ENCODE results near the gene CLIC3.

Gene CLIC3

GRCh38 chr9:136952321-136952850 is 44.0 kb downstream of the CLIC3 start:
- Histone ChIP-seq H3K9me3 (ENCODE audit: control insufficient read depth, low read length) (no peaks in the 10 kb centered on the region), H3K4me3 (ENCODE audit: low read length) (no peak overlapping the region), H3K36me3 (ENCODE audit: control insufficient read depth, insufficient read depth, low read length, severe bottlenecking) (no peaks in the 10 kb centered on the region), H3K4me1 (ENCODE audit: control insufficient read depth, insufficient read depth, low read length) (peaks cover 5% of the 10 kb centered on the region), H3K9ac (ENCODE audit: low read length) (no peak overlapping the region), H3K27me3 (replicated peaks; ENCODE audit: control insufficient read depth, insufficient read depth, low read length) (peaks cover 17% of the 10 kb centered on the region)
- no peak for DNase-seq (ENCODE audit: low read depth)

DNA sequence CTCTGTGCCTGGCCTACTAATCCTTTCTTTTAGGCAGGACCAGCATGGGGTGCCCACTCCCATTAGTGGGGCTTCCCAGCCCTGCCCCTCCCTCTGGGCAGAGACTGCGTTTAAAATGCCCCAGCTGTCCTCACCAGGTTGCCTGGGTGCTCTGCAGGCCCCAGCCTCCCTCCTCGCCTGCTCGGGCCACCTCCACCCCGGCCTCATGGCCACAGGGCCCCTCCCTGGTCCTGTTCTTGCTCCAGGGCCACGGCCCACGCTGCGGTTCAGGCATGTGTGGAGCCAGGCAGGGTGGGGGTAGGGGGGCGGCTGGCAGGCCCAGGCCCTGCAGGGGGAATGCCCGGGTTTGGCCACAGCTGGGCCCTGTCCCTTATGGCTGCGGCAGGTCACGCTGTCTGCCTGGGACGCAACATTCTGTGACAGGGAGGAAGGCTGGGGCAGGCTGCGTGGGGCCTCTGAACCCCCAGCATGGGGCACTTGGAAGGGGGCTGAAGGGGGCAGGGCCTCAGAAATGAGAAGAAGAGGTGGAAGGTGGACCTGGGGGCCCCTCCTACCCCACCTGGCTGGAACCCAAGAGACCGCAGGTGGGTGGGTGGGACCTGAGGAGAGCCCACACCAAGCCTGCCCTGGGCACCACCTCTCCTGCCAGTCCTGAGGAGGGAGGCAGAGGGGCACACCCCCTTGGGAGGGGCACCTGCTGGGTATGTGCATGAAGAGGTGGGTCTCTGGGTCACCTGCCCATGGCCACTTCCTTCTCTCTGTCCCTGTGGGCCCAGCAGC is 44.6 kb downstream of the CLIC3 start, which contains the start of gene LCN12:
TSS of gene LCN12 (plus strand) at position 733 of the 780 bp plus-strand sequence. CDS start 55 bp downstream, outside the sequence.
- Histone ChIP-seq H3K9ac (ENCODE audit: low read length) (no peak within 1 kb of the TSS), H3K36me3 (ENCODE audit: control insufficient read depth, insufficient read depth, low read length, severe bottlenecking) (no peaks in the 10 kb centered on the region), H3K4me1 (ENCODE audit: control insufficient read depth, insufficient read depth, low read length) (peaks cover 5% of the 10 kb centered on the region), H3K27me3 (replicated peaks; ENCODE audit: control insufficient read depth, insufficient read depth, low read length) (peaks cover 17% of the 10 kb centered on the region), H3K9me3 (ENCODE audit: control insufficient read depth, low read length) (no peaks in the 10 kb centered on the region), H3K4me3 (ENCODE audit: low read length) (no peak within 1 kb of the TSS)
- no peak for DNase-seq (ENCODE audit: low read depth)

- Histone ChIP-seq H3K9me3 (ENCODE audit: control insufficient read depth, low read length) (no peaks in the 10 kb centered on the region), H3K4me1 (ENCODE audit: control insufficient read depth, insufficient read depth, low read length) (peaks cover 5% of the 10 kb centered on the region), H3K36me3 (ENCODE audit: control insufficient read depth, insufficient read depth, low read length, severe bottlenecking) (no peaks in the 10 kb centered on the region), H3K27me3 (replicated peaks; ENCODE audit: control insufficient read depth, insufficient read depth, low read length) (peaks cover 11% of the 10 kb centered on the region), H3K4me3 (ENCODE audit: low read length) (no peak overlapping the region), H3K9ac (ENCODE audit: low read length) (peak overlapping the region; percentile 66)
- DNase-seq (ENCODE audit: low read depth) = no peak
Measured at GRCh38 chr9:136950656-136951276, 45.6 kb downstream of the CLIC3 start.

DNA sequence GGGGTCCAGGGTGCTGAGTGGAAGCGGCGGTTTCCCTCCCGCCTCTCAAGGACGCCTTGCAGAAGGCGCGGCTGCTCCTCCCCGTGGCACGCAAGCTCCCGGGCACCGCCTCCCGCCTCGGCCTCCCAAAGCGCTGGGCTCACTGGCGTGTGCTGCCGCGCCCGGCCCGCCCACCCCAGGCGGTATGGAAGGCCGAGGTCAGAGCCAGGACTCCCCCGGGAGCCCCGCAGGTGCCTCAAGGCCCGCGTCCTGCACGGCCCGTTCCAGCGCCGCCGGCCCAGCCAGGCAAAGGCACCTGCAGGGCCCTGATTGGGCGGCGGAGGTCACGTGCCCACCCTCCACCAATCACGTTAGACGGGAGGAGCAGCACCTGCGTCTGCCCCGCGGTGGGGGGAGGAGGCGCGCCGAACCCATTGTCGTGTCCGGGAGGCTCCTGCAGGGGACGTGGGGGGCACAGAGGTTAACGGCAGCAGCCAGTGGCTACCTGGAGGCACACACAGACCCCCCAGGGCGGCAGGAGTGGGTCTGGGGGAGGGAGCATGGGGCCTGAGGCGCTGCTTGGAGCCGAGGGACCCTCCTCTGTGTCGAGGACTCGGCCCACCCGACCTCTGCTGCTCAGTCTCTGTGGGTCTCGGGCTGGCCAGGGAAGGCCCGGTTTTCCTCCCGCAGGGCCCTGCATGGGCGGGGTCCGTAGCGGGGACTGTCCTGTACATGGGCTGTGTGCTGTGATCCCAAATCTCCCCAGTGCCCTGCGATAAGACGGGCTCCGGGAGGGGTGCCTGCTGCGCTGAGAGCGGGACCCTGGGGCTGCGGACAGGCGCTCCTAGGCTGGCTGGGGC is 46.3 kb downstream of the CLIC3 start:
- Histone ChIP-seq H3K4me1 (ENCODE audit: control insufficient read depth, insufficient read depth, low read length) (peaks cover 5% of the 10 kb centered on the region), H3K27me3 (replicated peaks; ENCODE audit: control insufficient read depth, insufficient read depth, low read length) (peaks cover 4% of the 10 kb centered on the region), H3K36me3 (ENCODE audit: control insufficient read depth, insufficient read depth, low read length, severe bottlenecking) (no peaks in the 10 kb centered on the region), H3K4me3 (ENCODE audit: low read length) (peak overlapping the region; percentile 75), H3K9ac (ENCODE audit: low read length) (peak overlapping the region; percentile 66), H3K9me3 (ENCODE audit: control insufficient read depth, low read length) (no peaks in the 10 kb centered on the region)
- DNase-seq (ENCODE audit: low read depth) = peak; percentile 84

- Histone ChIP-seq H3K27me3 (replicated peaks; ENCODE audit: control insufficient read depth, insufficient read depth, low read length) (no peaks in the 10 kb centered on the region), H3K4me1 (ENCODE audit: control insufficient read depth, insufficient read depth, low read length) (peaks cover 5% of the 10 kb centered on the region), H3K9me3 (ENCODE audit: control insufficient read depth, low read length) (no peaks in the 10 kb centered on the region), H3K9ac (ENCODE audit: low read length) (no peak overlapping the region), H3K36me3 (ENCODE audit: control insufficient read depth, insufficient read depth, low read length, severe bottlenecking) (no peaks in the 10 kb centered on the region), H3K4me3 (ENCODE audit: low read length) (peak overlapping the region; percentile 75)
- no peak for DNase-seq (ENCODE audit: low read depth)
Measured at GRCh38 chr9:136949239-136949816, 47.0 kb downstream of the CLIC3 start.

DNA sequence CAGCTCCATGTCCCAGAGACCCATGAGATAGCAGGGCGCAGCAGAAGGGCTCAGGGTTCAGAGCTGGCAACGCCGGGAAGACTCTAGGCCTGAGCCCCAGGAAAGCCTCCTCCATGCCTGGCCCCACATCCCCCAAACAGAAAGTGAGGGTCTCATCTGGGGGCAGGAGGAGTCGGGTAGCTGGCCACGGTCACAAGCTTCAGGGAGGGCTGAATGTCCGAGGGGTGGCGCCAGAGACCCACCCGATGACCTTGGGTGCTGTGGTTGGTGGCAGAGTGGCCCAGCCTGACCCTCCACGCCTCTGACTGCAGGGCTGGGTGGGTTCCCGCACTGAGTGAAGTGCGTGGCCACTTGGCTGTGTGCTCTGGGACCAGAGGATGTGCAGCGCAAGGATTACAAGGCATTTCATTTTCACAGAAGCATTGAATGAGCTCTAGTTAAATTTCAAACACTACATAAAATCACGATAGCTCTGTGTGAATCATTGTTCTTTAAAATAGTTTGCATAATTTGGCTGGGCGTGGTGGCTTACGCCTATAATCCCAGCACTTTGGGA is 48.3 kb downstream of the CLIC3 start:
- Histone ChIP-seq H3K27me3 (replicated peaks; ENCODE audit: control insufficient read depth, insufficient read depth, low read length) (no peaks in the 10 kb centered on the region), H3K4me3 (ENCODE audit: low read length) (no peak overlapping the region), H3K9ac (ENCODE audit: low read length) (peak overlapping the region; percentile 12), H3K36me3 (ENCODE audit: control insufficient read depth, insufficient read depth, low read length, severe bottlenecking) (no peaks in the 10 kb centered on the region), H3K4me1 (ENCODE audit: control insufficient read depth, insufficient read depth, low read length) (peaks cover 9% of the 10 kb centered on the region), H3K9me3 (ENCODE audit: control insufficient read depth, low read length) (no peaks in the 10 kb centered on the region)
- peak; percentile 22 for DNase-seq (ENCODE audit: low read depth)

DNA sequence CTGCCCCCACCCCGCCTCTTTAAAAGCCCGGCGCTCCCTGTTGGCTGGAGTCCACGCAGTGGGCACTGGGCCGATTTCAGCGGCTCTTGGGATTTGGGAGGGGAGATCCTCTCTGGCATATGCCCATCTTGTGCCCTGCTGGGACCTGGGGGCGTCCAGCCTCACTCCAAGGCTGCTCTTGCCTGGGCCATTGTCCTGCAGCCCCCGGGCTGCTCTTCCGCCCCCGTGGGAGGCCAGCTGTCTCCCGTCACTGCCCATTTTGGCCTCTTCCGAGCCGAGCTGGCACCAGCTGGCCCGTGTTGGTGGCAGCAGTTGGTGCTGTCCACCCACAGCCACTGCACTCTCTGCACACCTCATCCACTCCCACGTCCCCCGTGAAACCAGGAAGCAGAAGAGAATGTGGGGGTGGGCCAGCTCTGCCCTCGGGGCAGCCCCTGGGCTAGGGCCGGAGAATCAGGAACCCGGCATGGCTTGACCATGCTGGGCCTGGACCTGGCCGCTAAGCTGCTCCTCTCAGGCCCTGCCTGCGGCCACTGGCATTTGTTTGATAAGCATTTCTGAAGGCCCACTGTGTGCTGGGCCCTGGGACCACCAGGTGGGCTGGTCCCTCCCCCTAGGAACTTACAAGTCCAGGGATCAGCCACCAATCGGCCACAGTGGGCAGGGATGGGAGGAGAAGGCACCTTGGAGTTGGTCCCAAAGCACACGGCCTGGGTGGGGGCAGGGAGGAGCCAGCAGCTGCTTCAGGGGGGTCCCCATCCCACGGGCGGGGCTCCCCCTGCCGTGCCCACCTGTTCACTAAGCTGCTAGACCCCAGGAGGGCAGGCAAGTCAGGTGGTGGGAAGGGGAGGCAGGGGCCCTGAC is 49.1 kb downstream of the CLIC3 start:
- Histone ChIP-seq H3K27me3 (replicated peaks; ENCODE audit: control insufficient read depth, insufficient read depth, low read length) (no peaks in the 10 kb centered on the region), H3K36me3 (ENCODE audit: control insufficient read depth, insufficient read depth, low read length, severe bottlenecking) (peaks cover 6% of the 10 kb centered on the region), H3K4me3 (ENCODE audit: low read length) (no peak overlapping the region), H3K4me1 (ENCODE audit: control insufficient read depth, insufficient read depth, low read length) (peaks cover 9% of the 10 kb centered on the region), H3K9ac (ENCODE audit: low read length) (peak overlapping the region; percentile 12), H3K9me3 (ENCODE audit: control insufficient read depth, low read length) (no peaks in the 10 kb centered on the region)
- no peak for DNase-seq (ENCODE audit: low read depth)

- H3K9me3 ChIP-seq (ENCODE audit: control insufficient read depth, low read length) = no peaks in the 10 kb centered on the region
- no peak for DNase-seq (ENCODE audit: low read depth)
- no peak overlapping the region for H3K9ac ChIP-seq (ENCODE audit: low read length)
- H3K4me1 ChIP-seq (ENCODE audit: control insufficient read depth, insufficient read depth, low read length) = peaks cover 9% of the 10 kb centered on the region
- peaks cover 14% of the 10 kb centered on the region for H3K36me3 ChIP-seq (ENCODE audit: control insufficient read depth, insufficient read depth, low read length, severe bottlenecking)
- no peak overlapping the region for H3K4me3 ChIP-seq (ENCODE audit: low read length)
- no peaks in the 10 kb centered on the region for H3K27me3 ChIP-seq (replicated peaks; ENCODE audit: control insufficient read depth, insufficient read depth, low read length)
Measured at GRCh38 chr9:136946228-136947027, 49.9 kb downstream of the CLIC3 start.

- Histone ChIP-seq H3K4me1 (ENCODE audit: control insufficient read depth, insufficient read depth, low read length) (peaks cover 9% of the 10 kb centered on the region), H3K9me3 (ENCODE audit: control insufficient read depth, low read length) (no peaks in the 10 kb centered on the region), H3K36me3 (ENCODE audit: control insufficient read depth, insufficient read depth, low read length, severe bottlenecking) (peaks cover 22% of the 10 kb centered on the region), H3K4me3 (ENCODE audit: low read length) (no peak overlapping the region), H3K9ac (ENCODE audit: low read length) (no peak overlapping the region), H3K27me3 (replicated peaks; ENCODE audit: control insufficient read depth, insufficient read depth, low read length) (no peaks in the 10 kb centered on the region)
- no peak for DNase-seq (ENCODE audit: low read depth)
Measured at GRCh38 chr9:136945333-136946227, 50.8 kb downstream of the CLIC3 start.
